HFFc6 (cell line): ENCODE measurements around the gene FAM20B. TPM values are rescaled to one million over a fixed set of nuclear protein-coding genes. Genes with fewer than 3 reads are reported as not detected.

Experiments used
- DNase-seq: peaks from one replicate; pipeline ENCODE4 v3.0.0-alpha.2; 2018
- H3K27ac Mint-ChIP-seq: 2 replicates; pipeline ENCODE4 v1.8.0; 2020; ENCODE audit warnings: mild to moderate bottlenecking, mixed read lengths
- H3K27me3 Mint-ChIP-seq: 2 replicates; pipeline ENCODE4 v1.8.0; 2021; ENCODE audit warnings: mild to moderate bottlenecking, moderate library complexity, mixed read lengths; ENCODE audit not compliant: insufficient read depth
- H3K36me3 Mint-ChIP-seq: 2 replicates; pipeline ENCODE4 v1.8.0; 2021; ENCODE audit warnings: low read depth, mixed read lengths
- H3K4me1 Mint-ChIP-seq: 2 replicates; pipeline ENCODE4 v1.8.0; 2020; ENCODE audit warnings: low read depth, mixed read lengths
- H3K4me3 Mint-ChIP-seq: 2 replicates; pipeline ENCODE4 v1.8.0; 2020; ENCODE audit warnings: mild to moderate bottlenecking, moderate library complexity, mixed read lengths
- H3K9me3 Mint-ChIP-seq: 2 replicates; pipeline ENCODE4 v1.8.0; 2020; ENCODE audit warnings: mild to moderate bottlenecking, mixed read lengths
- CTCF ChIP-seq: fragments of 200-600 bp; sonication (generic); IDR thresholded peaks from 2 replicates; pipeline ENCODE4 v1.5.0; 2021; ENCODE audit warnings: antibody characterized with exemption, mild to moderate bottlenecking
- total RNA-seq, 6 experiments: library from RNA; stranded (reverse); fragmentation: NEBNext Ultra II Directional; extraction: Animal tissue kit (Norgen Biotek cat#: 25700); gene quantifications; 2 replicates in 1 of 6; 3 replicates in 5 of 6; pipeline ENCODE4 v1.2.3, GENCODE V29; 2021

Gene FAM20B
- total RNA-seq, 6 experiments from 2014 or later = 58.4 to 65.7 (median 61.5) TPM

DNA sequence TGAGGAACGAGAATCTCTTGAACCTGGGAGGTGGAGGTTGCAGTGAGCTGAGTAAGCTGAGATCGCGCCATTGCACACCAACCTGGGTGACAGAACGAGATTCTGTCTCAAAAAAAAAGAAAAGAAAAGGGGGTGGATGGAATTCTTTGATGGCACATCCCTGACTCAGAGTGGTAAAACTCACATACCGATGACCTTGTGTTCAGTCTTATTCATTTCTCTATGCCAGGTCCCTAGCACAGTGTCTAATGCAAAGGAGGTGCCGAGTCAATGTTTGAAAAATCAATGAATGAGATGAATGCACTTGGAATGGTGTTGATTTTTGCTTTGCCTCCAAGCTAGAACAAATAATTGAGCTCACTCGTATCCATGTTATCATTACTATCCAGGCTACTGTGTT is 18.5 kb upstream of the FAM20B start:
- Mint-ChIP-seq H3K27ac (no peak overlapping the region), H3K36me3 (no peaks in the 10 kb centered on the region), H3K27me3 (no peaks in the 10 kb centered on the region; the same call in 1 of the 2 replicates), H3K4me1 (peaks cover 17% of the 10 kb centered on the region), H3K4me3 (no peak overlapping the region), H3K9me3 (no peaks in the 10 kb centered on the region)
- no peak for DNase-seq
- no peak for TF ChIP-seq CTCF

DNA sequence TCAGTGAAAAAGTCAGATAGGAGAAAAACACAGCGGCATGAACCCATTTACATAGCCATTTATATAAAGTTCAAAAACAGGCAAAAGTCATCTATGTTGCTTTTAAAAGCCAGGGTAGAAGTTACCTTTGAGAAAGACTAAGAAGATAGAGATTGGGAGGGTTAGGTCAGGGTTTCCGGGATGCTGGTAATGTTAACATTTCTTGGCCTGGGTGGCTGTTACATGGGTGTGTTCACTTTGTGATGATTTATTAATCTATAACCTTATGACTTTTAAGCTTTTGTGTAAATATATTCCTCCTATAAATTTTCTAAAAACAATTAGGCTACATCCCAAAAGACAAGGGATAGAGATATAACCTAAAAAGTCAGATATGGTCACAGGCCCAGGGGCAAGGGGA is 15.0 kb upstream of the FAM20B start:
- no peak overlapping the region for H3K4me3 Mint-ChIP-seq
- peaks cover 7% of the 10 kb centered on the region for H3K4me1 Mint-ChIP-seq
- H3K36me3 Mint-ChIP-seq = no peaks in the 10 kb centered on the region

DNA sequence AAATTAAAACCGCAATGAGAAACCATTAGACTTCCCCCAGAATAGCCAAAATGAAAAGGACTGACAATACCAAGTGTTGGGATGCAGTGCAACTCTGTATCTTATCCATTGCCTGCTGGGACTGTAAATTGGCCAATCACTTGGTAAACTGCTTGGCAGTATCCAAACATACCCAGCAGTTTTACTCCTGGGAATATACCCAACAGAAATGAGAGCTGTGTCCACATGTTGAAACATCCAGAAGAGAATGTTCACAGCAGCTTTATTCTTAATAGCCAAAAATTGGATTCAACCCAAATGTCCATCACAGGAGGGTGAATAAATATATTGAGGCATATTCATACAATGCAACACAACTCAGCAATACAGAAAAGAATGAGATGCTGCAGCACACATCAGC is 13.7 kb upstream of the FAM20B start:
- no peak for DNase-seq
- Mint-ChIP-seq H3K27me3 (no peaks in the 10 kb centered on the region; the same call in 1 of the 2 replicates), H3K4me3 (no peak overlapping the region), H3K27ac (no peak overlapping the region), H3K9me3 (no peaks in the 10 kb centered on the region), H3K4me1 (peaks cover 16% of the 10 kb centered on the region), H3K36me3 (no peaks in the 10 kb centered on the region)
- TF ChIP-seq CTCF = no peak

More for the DNA sequence above, 15.0 kb upstream of the FAM20B start:
- Mint-ChIP-seq H3K27ac (no peak overlapping the region), H3K27me3 (no peaks in the 10 kb centered on the region; the same call in none of the 2 replicates), H3K9me3 (no peaks in the 10 kb centered on the region)
- TF ChIP-seq CTCF = no peak
- no peak for DNase-seq

DNA sequence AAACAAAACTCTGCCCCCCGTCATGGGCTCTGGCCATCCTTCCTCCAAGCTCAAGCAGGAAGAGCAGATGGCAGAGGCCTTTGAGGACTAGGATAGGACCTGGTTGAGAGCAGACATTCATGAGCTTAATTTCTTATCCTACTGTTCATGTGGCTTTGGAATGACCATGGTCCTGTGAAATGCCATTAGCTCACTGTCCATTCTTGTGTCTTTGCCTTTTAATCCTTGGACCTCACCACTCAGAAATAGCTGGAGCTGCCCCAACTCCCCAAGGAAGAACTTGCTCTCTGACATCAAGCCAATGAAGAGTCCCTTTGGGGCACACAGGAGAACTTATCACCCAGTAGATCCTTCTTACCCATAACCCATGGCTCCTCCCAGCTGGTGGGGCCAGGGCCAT is 11.6 kb upstream of the FAM20B start:
- no peaks in the 10 kb centered on the region; the same call in none of the 2 replicates for H3K27me3 Mint-ChIP-seq
- H3K36me3 Mint-ChIP-seq = no peaks in the 10 kb centered on the region

DNA sequence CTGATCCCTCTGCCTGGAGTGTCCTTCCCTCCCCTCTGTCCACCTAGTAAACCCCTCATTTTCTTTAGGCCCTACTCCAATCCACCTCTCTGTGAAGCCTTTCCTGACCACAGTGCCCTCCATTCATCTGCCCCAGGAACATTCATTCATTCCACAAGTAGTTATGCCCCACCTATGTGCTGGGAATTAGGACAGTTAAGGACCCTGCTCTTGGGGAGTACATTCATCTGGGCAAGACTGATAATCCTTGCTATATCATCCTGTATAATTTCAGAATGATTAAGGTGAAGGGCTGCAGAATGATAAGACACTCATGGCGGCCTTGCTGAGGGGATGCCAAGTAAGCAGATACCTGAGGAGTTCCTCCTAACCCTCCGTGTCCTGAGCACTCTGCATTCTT is 10.3 kb upstream of the FAM20B start:
- no peaks in the 10 kb centered on the region; the same call in none of the 2 replicates for H3K27me3 Mint-ChIP-seq
- H3K36me3 Mint-ChIP-seq = no peaks in the 10 kb centered on the region
- TF ChIP-seq CTCF = no peak
- H3K9me3 Mint-ChIP-seq = no peaks in the 10 kb centered on the region
- no peak overlapping the region for H3K27ac Mint-ChIP-seq
- no peak overlapping the region for H3K4me3 Mint-ChIP-seq
- peaks cover 27% of the 10 kb centered on the region for H3K4me1 Mint-ChIP-seq
- no peak for DNase-seq

More for the DNA sequence above, 11.6 kb upstream of the FAM20B start:
- no peak for TF ChIP-seq CTCF
- Mint-ChIP-seq H3K9me3 (no peaks in the 10 kb centered on the region), H3K27ac (no peak overlapping the region), H3K4me3 (no peak overlapping the region), H3K4me1 (peaks cover 22% of the 10 kb centered on the region)
- DNase-seq = no peak
